NCI-H2196 treated with DMSO at 0.1 percent for 48 hours (cell line): Measurements from ENCODE around the gene SLC49A4.

Experiments used
- DNase-seq: peaks from one replicate; lab custom pipeline; 2025; ENCODE audit not compliant: unreplicated experiment; lab: John Stamatoyannopoulos, UW

SLC49A4 gene

GRCh38 chr3:122857019-122857418 is 62.1 kb downstream of the SLC49A4 start:
- DNase-seq: no peak

GRCh38 chr3:122858373-122858772 is 63.5 kb downstream of the SLC49A4 start:
- DNase-seq: no peak

GRCh38 chr3:122859021-122859805 is 64.3 kb downstream of the SLC49A4 start:
- no peak for DNase-seq

GRCh38 chr3:122862381-122862780 is 67.5 kb downstream of the SLC49A4 start:
- DNase-seq: no peak

GRCh38 chr3:122864498-122864897 is 69.6 kb downstream of the SLC49A4 start:
- DNase-seq: no peak

- DNase-seq: no peak
Observed at GRCh38 chr3:122868322-122868721, 73.5 kb downstream of the SLC49A4 start.

GRCh38 chr3:122873741-122874515 is 79.1 kb downstream of the SLC49A4 start:
- no peak for DNase-seq

GRCh38 chr3:122875547-122876127 is 80.8 kb downstream of the SLC49A4 start:
- DNase-seq: no peak

GRCh38 chr3:122880173-122880572 is 85.3 kb downstream of the SLC49A4 start:
- no peak for DNase-seq

- no peak for DNase-seq
Observed at GRCh38 chr3:122880624-122881023, 85.8 kb downstream of the SLC49A4 start.

GRCh38 chr3:122882361-122882947 is 87.6 kb downstream of the SLC49A4 start:
- DNase-seq: no peak

GRCh38 chr3:122886251-122886650 is 91.4 kb downstream of the SLC49A4 start:
- no peak for DNase-seq

- no peak for DNase-seq
Observed at GRCh38 chr3:122886946-122887345, 92.1 kb downstream of the SLC49A4 start.

GRCh38 chr3:122890077-122890719 is 95.3 kb downstream of the SLC49A4 start:
- no peak for DNase-seq

GRCh38 chr3:122890720-122891220 is 95.9 kb downstream of the SLC49A4 start:
- no peak for DNase-seq

GRCh38 chr3:122892118-122892960 is 97.5 kb downstream of the SLC49A4 start:
- no peak for DNase-seq

- DNase-seq: no peak
Observed at GRCh38 chr3:122893282-122893681, 98.4 kb downstream of the SLC49A4 start.

GRCh38 chr3:122893754-122894668 is 99.1 kb downstream of the SLC49A4 start:
- no peak for DNase-seq

- no peak for DNase-seq
Observed at GRCh38 chr3:122898298-122898697, 103.4 kb downstream of the SLC49A4 start.
